ENCODE measurements around the gene SPON1.
"Not testable (repeated sequence)": the region's sequence is repeated elsewhere in the genome, so short reads cannot be mapped to it uniquely, and the experiment has no call there.

The SPON1 gene

GRCh38 chr11:13984616-13985450, 22.3 kb downstream of the SPON1 start:
- no peak for FAIRE-seq

GRCh38 chr11:13986695-13987094, 24.2 kb downstream of the SPON1 start:
- not testable (repeated sequence) for FAIRE-seq

- not testable (repeated sequence) for FAIRE-seq
Observed at GRCh38 chr11:13992158-13992856, 29.8 kb downstream of the SPON1 start.

GRCh38 chr11:13993096-13993765, 30.7 kb downstream of the SPON1 start:
- FAIRE-seq, result no peak

- no peak for FAIRE-seq
Observed at GRCh38 chr11:13997881-13998280, 35.4 kb downstream of the SPON1 start.

- no peak for FAIRE-seq
Observed at GRCh38 chr11:13999704-14000103, 37.2 kb downstream of the SPON1 start.

- FAIRE-seq, result no peak
Observed at GRCh38 chr11:14001597-14001996, 39.1 kb downstream of the SPON1 start.

- no peak for FAIRE-seq
Observed at GRCh38 chr11:14007566-14007965, 45.0 kb downstream of the SPON1 start.

GRCh38 chr11:14010665-14011064, 48.1 kb downstream of the SPON1 start:
- no peak for FAIRE-seq

GRCh38 chr11:14012846-14013245, 50.3 kb downstream of the SPON1 start:
- FAIRE-seq, result no peak

- FAIRE-seq, result no peak
Observed at GRCh38 chr11:14015711-14016110, 53.2 kb downstream of the SPON1 start.

- FAIRE-seq, result no peak
Observed at GRCh38 chr11:14018441-14018840, 55.9 kb downstream of the SPON1 start.

- no peak for FAIRE-seq
Observed at GRCh38 chr11:14021738-14022137, 59.2 kb downstream of the SPON1 start.

- FAIRE-seq, result no peak
Observed at GRCh38 chr11:14022251-14022650, 59.7 kb downstream of the SPON1 start.

GRCh38 chr11:14022821-14023220, 60.3 kb downstream of the SPON1 start:
- no peak for FAIRE-seq

- no peak for FAIRE-seq
Observed at GRCh38 chr11:14026961-14027360, 64.4 kb downstream of the SPON1 start.

GRCh38 chr11:14027525-14027924, 65.0 kb downstream of the SPON1 start:
- FAIRE-seq, result no peak

GRCh38 chr11:14029440-14029839, 66.9 kb downstream of the SPON1 start:
- no peak for FAIRE-seq

GRCh38 chr11:14029971-14030920, 67.7 kb downstream of the SPON1 start:
- FAIRE-seq, result no peak

- not testable (repeated sequence) for FAIRE-seq
Observed at GRCh38 chr11:14035526-14035925, 73.0 kb downstream of the SPON1 start.

GRCh38 chr11:14036469-14036868, 73.9 kb downstream of the SPON1 start:
- no peak for FAIRE-seq

GRCh38 chr11:14041040-14041439, 78.5 kb downstream of the SPON1 start:
- FAIRE-seq, result no peak

GRCh38 chr11:14041565-14041964, 79.0 kb downstream of the SPON1 start:
- no peak for FAIRE-seq

Data from A204.1 (cell line).